BJ (cell line): Measurements from ENCODE around the gene DNM3. TPM values are rescaled to one million over a fixed set of nuclear protein-coding genes. Genes with fewer than 3 reads are reported as not detected.

Source experiments
- CTCF ChIA-PET: fragments of 350-600 bp; formaldehyde crosslinking; extraction: SDS; loops from one replicate; lab custom pipeline; 2021; ENCODE audit warnings: antibody characterized with exemption, inconsistent platforms; lab: Yijun Ruan, JAX
- POLR2A ChIA-PET: fragments of 300-600 bp; sonication (Branson Sonifier 250); formaldehyde crosslinking; extraction: SDS; loops from one replicate; lab custom pipeline; 2021; ENCODE audit warnings: antibody characterized with exemption; lab: Charles Lee
- DNase-seq: peaks from one replicate; pipeline ENCODE4 v3.0.0-alpha.2; 2011; ENCODE audit warnings: low read depth
- H3K27me3 ChIP-seq: 2 replicates; pipeline ENCODE4 v1.6.0; 2011; ENCODE audit warnings: low read length; ENCODE audit not compliant: control insufficient read depth, insufficient read depth
- H3K36me3 ChIP-seq: 2 replicates; pipeline ENCODE4 v1.5.1; 2011; ENCODE audit warnings: low read length; ENCODE audit not compliant: control insufficient read depth, insufficient read depth
- H3K4me3 ChIP-seq: 2 replicates; pipeline ENCODE4 v1.5.1; 2011; ENCODE audit warnings: low read depth, mild to moderate bottlenecking, control low read depth, low read length
- CTCF ChIP-seq: IDR thresholded peaks from 2 replicates; pipeline ENCODE4 v1.5.1; 2011; ENCODE audit warnings: low read depth, mild to moderate bottlenecking, control low read depth, inconsistent platforms, low read length, moderate library complexity; ENCODE audit not compliant: insufficient read depth
- polyA plus RNA-seq: library from polyadenylated mRNA; depleted of rRNA; stranded (reverse); fragments of >200 nt; gene quantifications from 2 replicates; pipeline ENCODE4 v1.2.3, GENCODE V29; 2011

The DNM3 gene
- polyA plus RNA-seq, 1 experiment = 0.26 TPM

GRCh38 chr1:172230526-172230925 is 389.2 kb downstream of the DNM3 start:
- POLR2A ChIA-PET = no interaction called here
- Histone ChIP-seq H3K4me3 (no peak overlapping the region), H3K27me3 (no peaks in the 10 kb centered on the region), H3K36me3 (no peaks in the 10 kb centered on the region)
- no peak for DNase-seq
- no peak for TF ChIP-seq CTCF
- CTCF ChIA-PET = no interaction called here

GRCh38 chr1:172236958-172237357 is 395.7 kb downstream of the DNM3 start:
- DNase-seq = no peak
- H3K4me3 ChIP-seq = no peak overlapping the region
- POLR2A ChIA-PET = interaction anchor here (0.6 kb wide), 1 partner anchor 647 kb away, joined by 9 read pairs; no protein-coding TSS in a partner anchor
- CTCF ChIA-PET = no interaction called here
- no peak for TF ChIP-seq CTCF
- H3K36me3 ChIP-seq = no peaks in the 10 kb centered on the region
- H3K27me3 ChIP-seq = no peaks in the 10 kb centered on the region

- H3K4me3 ChIP-seq = no peak overlapping the region
- H3K36me3 ChIP-seq = no peaks in the 10 kb centered on the region
- POLR2A ChIA-PET = no interaction called here
- no peak for DNase-seq
- no peak for TF ChIP-seq CTCF
- CTCF ChIA-PET = interaction anchor here (0.9 kb wide), 1 partner anchor 14 kb away, joined by 3 read pairs; no protein-coding TSS in a partner anchor
- H3K27me3 ChIP-seq = no peaks in the 10 kb centered on the region
Measured at GRCh38 chr1:172238158-172238557, 396.9 kb downstream of the DNM3 start.

- CTCF ChIA-PET = no interaction called here
- DNase-seq = no peak
- no peak overlapping the region for H3K4me3 ChIP-seq
- no peaks in the 10 kb centered on the region for H3K36me3 ChIP-seq
- no peak for TF ChIP-seq CTCF
- H3K27me3 ChIP-seq = no peaks in the 10 kb centered on the region
- POLR2A ChIA-PET = no interaction called here
Measured at GRCh38 chr1:172238965-172239364, 397.7 kb downstream of the DNM3 start.

- H3K27me3 ChIP-seq = no peaks in the 10 kb centered on the region
- no peak overlapping the region for H3K4me3 ChIP-seq
- CTCF ChIA-PET = interaction anchor here (1.2 kb wide), 1 partner anchor 55 kb away, joined by 4 read pairs; no protein-coding TSS in a partner anchor
- TF ChIP-seq CTCF = no peak
- H3K36me3 ChIP-seq = no peaks in the 10 kb centered on the region
- no peak for DNase-seq
- POLR2A ChIA-PET = no interaction called here
Measured at GRCh38 chr1:172239901-172240300, 398.6 kb downstream of the DNM3 start.
